HEK293T (cell line): ENCODE measurements around the gene MARCHF7.

Source experiments
- ARNT ChIP-seq: fragments of 450-650 bp; IDR thresholded peaks from 2 replicates; pipeline ENCODE4 v1.6.1; 2017; ENCODE audit warnings: mild to moderate bottlenecking
- BHLHE40 ChIP-seq: fragments of 450-650 bp; IDR thresholded peaks from 2 replicates; pipeline ENCODE4 v1.6.1; 2016; ENCODE audit warnings: mild to moderate bottlenecking, moderate library complexity, borderline replicate concordance
- CTBP1 ChIP-seq: fragments of 450-650 bp; IDR thresholded peaks from 2 replicates; pipeline ENCODE4 v1.6.1; 2016; ENCODE audit warnings: borderline replicate concordance
- FOXK2 ChIP-seq: fragments of 450-650 bp; IDR thresholded peaks from 2 replicates; pipeline ENCODE4 v1.6.1; 2016; ENCODE audit warnings: mild to moderate bottlenecking
- FOXM1 ChIP-seq: fragments of 450-650 bp; IDR thresholded peaks from 2 replicates; pipeline ENCODE4 v1.6.1; 2017; ENCODE audit warnings: mild to moderate bottlenecking, borderline replicate concordance
- L3MBTL2 ChIP-seq: fragments of 450-650 bp; conservative IDR thresholded peaks from 2 replicates; pipeline ENCODE4 v1.6.1; 2016; ENCODE audit warnings: mild to moderate bottlenecking
- LEF1 ChIP-seq: fragments of 450-650 bp; IDR thresholded peaks from 2 replicates; pipeline ENCODE4 v1.6.1; 2017; ENCODE audit warnings: mild to moderate bottlenecking, borderline replicate concordance
- PKNOX1 ChIP-seq: fragments of 450-650 bp; IDR thresholded peaks from 2 replicates; pipeline ENCODE4 v1.6.1; 2016
- SP1 ChIP-seq: fragments of 450-650 bp; IDR thresholded peaks from 2 replicates; pipeline ENCODE4 v1.6.1; 2017
- SUZ12 ChIP-seq: fragments of 450-650 bp; IDR thresholded peaks from 2 replicates; pipeline ENCODE4 v1.6.1; 2016; ENCODE audit warnings: mild to moderate bottlenecking

- TF ChIP-seq LEF1 (no peak), L3MBTL2 (no peak), FOXM1 (no peak), PKNOX1 (no peak), FOXK2 (no peak), SP1 (no peak), BHLHE40 (no peak), ARNT (no peak), CTBP1 (no peak), SUZ12 (no peak)
Observed at GRCh38 chr2:159680692-159681091, 31.6 kb upstream of the MARCHF7 start.
